Lower leg skin (tissue), 4 donors: Measurements from ENCODE around the gene MID1. TPM values are rescaled to one million over a fixed set of nuclear protein-coding genes. Genes with fewer than 3 reads are reported as not detected.

ENCODE experiments used
- DNase-seq, 2 donors: peaks; one replicate each; pipeline ENCODE4 v3.0.0-alpha.2; 2019; ENCODE audit warnings: low spot score in 2 of 2
- H3K4me3 ChIP-seq: fragments of 200-600 bp; sonication (generic); 2 replicates; pipeline ENCODE4 v1.5.1; 2017; ENCODE audit warnings: mild to moderate bottlenecking, low read depth; ENCODE audit not compliant: poor library complexity, severe bottlenecking
- POLR2A ChIP-seq, 2 donors: fragments of 450-650 bp; IDR thresholded peaks; one replicate each; pipeline ENCODE4 v1.6.1; 2016 to 2017; ENCODE audit warnings: antibody characterized with exemption in 2 of 2, mild to moderate bottlenecking in 1 of 2, moderate library complexity in 1 of 2
- WGBS, 2 donors: methylation state at CpG; one replicate each; pipeline ENCODE4 v1.1.5; 2018; 5-methylcytosine and 5-hydroxymethylcytosine counted together
- intact Hi-C: fragments of 100-400 bp; cut with DNase I; formaldehyde crosslinking; loops from one replicate; pipeline ENCODE4 v1.15.0; 2023; ENCODE audit warnings: low total_unique reads
- total RNA-seq, 4 donors: library from RNA; depleted of rRNA; stranded (reverse); fragments of >200 nt; gene quantifications; one replicate each; pipeline ENCODE4 v1.1.0, GENCODE V29; 2016
- TF ChIP-seq, protein P1 (sequence below), 3 donors: fragments of 450-650 bp; IDR thresholded peaks; one replicate each; pipeline ENCODE4 v1.5.1; 2016; ENCODE audit warnings: antibody characterized with exemption in 3 of 3, mild to moderate bottlenecking in 3 of 3, moderate library complexity in 2 of 3

MID1 gene
- total RNA-seq, 4 donors from 2014 or later = 2.7 to 7.2 (median 3.9) TPM

DNA sequence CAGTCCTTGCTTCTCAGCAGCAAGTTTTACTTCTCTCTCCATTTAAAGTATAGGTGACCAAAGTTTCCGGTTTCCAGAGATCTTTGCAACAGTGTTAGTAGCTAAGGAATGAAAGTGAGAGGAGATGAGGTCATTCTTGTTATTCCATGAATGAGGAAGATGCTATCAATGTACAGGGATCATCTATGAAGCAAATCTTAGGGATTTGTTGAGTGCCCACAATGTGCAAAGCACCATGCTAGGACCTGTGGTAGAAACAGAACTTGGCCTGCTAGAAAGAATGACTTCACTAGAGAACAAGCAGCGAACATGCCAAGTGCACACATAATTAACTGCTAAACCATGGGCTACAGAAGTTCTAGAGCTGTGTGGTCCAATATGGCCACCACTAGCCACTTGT is 112.5 kb downstream of the MID1 start:
- TF ChIP-seq, protein P1, sequence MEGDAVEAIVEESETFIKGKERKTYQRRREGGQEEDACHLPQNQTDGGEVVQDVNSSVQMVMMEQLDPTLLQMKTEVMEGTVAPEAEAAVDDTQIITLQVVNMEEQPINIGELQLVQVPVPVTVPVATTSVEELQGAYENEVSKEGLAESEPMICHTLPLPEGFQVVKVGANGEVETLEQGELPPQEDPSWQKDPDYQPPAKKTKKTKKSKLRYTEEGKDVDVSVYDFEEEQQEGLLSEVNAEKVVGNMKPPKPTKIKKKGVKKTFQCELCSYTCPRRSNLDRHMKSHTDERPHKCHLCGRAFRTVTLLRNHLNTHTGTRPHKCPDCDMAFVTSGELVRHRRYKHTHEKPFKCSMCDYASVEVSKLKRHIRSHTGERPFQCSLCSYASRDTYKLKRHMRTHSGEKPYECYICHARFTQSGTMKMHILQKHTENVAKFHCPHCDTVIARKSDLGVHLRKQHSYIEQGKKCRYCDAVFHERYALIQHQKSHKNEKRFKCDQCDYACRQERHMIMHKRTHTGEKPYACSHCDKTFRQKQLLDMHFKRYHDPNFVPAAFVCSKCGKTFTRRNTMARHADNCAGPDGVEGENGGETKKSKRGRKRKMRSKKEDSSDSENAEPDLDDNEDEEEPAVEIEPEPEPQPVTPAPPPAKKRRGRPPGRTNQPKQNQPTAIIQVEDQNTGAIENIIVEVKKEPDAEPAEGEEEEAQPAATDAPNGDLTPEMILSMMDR (IDR thresholded peaks at IDR 0.05) = no peak
- TF ChIP-seq POLR2A (IDR thresholded peaks at IDR 0.05) = no peak
- intact Hi-C loops = no loop called here
- 73 to 81% methylated on average over 2 of the region's 2 CpGs for WGBS, 2 donors
- DNase-seq = no peak
- no peak overlapping the region for H3K4me3 ChIP-seq

GRCh38 chrX:10507181-10507580 is 113.2 kb downstream of the MID1 start:
- no peak for TF ChIP-seq POLR2A (IDR thresholded peaks at IDR 0.05)
- TF ChIP-seq, protein P1 (IDR thresholded peaks at IDR 0.05) = no peak
- intact Hi-C loops = no loop called here
- WGBS, 2 donors = 54 to 59% methylated on average over 3 of the region's 3 CpGs
- no peak overlapping the region for H3K4me3 ChIP-seq
- DNase-seq = no peak

DNA sequence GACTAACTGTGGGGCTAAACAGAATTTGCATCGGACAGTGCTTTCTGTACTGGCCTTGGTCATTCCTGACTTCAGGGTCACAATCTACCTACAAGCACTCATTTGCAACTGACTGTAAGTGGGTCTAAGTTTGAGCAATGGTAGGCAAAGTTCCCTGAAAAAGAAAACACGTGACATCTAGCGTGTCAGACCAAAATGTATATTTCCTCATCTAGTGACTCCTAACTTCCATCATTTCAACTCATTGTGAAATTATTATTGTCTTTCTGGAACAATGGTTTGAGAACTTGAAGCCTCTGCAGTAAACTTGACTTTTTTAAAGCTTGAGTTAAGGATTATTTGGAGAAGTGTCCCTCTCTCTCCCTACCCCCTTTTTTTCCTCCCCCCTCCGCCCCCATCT is 113.6 kb downstream of the MID1 start:
- no peak for TF ChIP-seq POLR2A (IDR thresholded peaks at IDR 0.05)
- TF ChIP-seq, protein P1 (IDR thresholded peaks at IDR 0.05) = no peak
- 80 to 89% methylated on average over 4 of the region's 4 CpGs for WGBS, 2 donors

DNA sequence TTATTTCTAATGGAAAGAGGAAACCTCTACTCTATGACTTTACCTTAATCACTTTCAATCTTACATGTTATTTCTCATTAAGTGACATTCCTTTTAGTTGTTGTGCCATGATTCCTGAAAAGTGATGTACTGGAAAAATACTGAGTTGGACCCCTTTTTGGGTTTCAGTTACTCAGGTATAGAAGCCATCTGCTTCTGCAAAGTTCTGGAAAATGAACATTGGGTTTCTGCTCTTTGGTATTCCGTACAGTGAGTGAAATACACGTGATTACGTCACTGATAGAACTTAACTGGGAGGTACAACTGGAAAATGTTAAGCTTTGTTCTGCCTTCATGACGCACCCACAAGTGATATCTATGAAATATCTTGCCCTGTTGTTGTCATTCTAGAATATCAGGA is 114.7 kb downstream of the MID1 start:
- intact Hi-C loops = no loop called here
- WGBS, 2 donors = 80 to 89% methylated on average over 4 of the region's 4 CpGs
- no peak for DNase-seq
- H3K4me3 ChIP-seq = no peak overlapping the region
- TF ChIP-seq, protein P1 (IDR thresholded peaks at IDR 0.05) = no peak
- no peak for TF ChIP-seq POLR2A (IDR thresholded peaks at IDR 0.05)

More for the DNA sequence above, 113.6 kb downstream of the MID1 start:
- no peak for DNase-seq
- no peak overlapping the region for H3K4me3 ChIP-seq
- intact Hi-C loops = no loop called here

DNA sequence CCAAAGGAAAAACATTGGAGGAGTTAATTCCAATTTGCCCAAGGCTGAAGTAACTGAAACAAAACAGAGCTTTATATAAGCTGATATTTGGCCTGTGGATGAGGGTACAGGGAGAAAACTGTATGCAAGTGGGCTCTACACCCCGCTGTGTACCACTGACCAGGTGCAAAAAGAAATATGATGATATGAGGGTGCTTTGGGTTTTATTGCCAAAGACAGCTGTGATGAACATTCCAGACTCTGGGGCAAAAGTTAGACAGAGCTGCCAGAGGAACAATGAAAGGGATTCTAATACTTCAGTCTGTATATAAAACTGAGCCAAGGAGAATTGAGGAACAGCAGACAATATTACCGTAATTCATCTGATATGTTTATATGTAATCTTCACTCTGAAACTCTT is 117.4 kb downstream of the MID1 start:
- WGBS, 2 donors = 77 to 81% methylated on average over 2 of the region's 2 CpGs
- no peak for DNase-seq
- TF ChIP-seq, protein P1 (IDR thresholded peaks at IDR 0.05) = no peak
- TF ChIP-seq POLR2A (IDR thresholded peaks at IDR 0.05) = no peak
- H3K4me3 ChIP-seq = no peak overlapping the region
- intact Hi-C loops = no loop called here

GRCh38 chrX:10501611-10502010 is 118.8 kb downstream of the MID1 start:
- WGBS, 2 donors = 74% methylated on average over 6 of the region's 6 CpGs
- TF ChIP-seq, protein P1 (IDR thresholded peaks at IDR 0.05) = no peak
- TF ChIP-seq POLR2A (IDR thresholded peaks at IDR 0.05) = no peak
- H3K4me3 ChIP-seq = no peak overlapping the region
- DNase-seq = no peak
- intact Hi-C loops = no loop called here
